Measurements from ENCODE around the gene EXOSC2.

The EXOSC2 gene

GRCh38 chr9:130736834-130737233, 43.3 kb downstream of the EXOSC2 start:
- DNase-seq = no peak

- DNase-seq = no peak
Observed at GRCh38 chr9:130738281-130738680, 44.7 kb downstream of the EXOSC2 start.

GRCh38 chr9:130739081-130739480, 45.5 kb downstream of the EXOSC2 start:
- no peak for DNase-seq

GRCh38 chr9:130740218-130741023, 46.8 kb downstream of the EXOSC2 start:
- DNase-seq = no peak

- no peak for DNase-seq
Observed at GRCh38 chr9:130741024-130741305, 47.4 kb downstream of the EXOSC2 start.

GRCh38 chr9:130741831-130742449, 48.4 kb downstream of the EXOSC2 start:
- no peak for DNase-seq

GRCh38 chr9:130743656-130744055, 50.1 kb downstream of the EXOSC2 start:
- no peak for DNase-seq

- no peak for DNase-seq
Observed at GRCh38 chr9:130745210-130745800, 51.7 kb downstream of the EXOSC2 start.

- DNase-seq = no peak
Observed at GRCh38 chr9:130745829-130746228, 52.2 kb downstream of the EXOSC2 start.

GRCh38 chr9:130746434-130747212, 53.0 kb downstream of the EXOSC2 start:
- DNase-seq = no peak

GRCh38 chr9:130751631-130752355, 58.2 kb downstream of the EXOSC2 start:
- peak; percentile 4 for DNase-seq

Measured in right kidney (tissue), 1 donor.